Smooth muscle cell (in vitro differentiated cells): ENCODE measurements around the gene SIVA1. TPM values are rescaled to one million over a fixed set of nuclear protein-coding genes. Genes with fewer than 3 reads are reported as not detected.

ENCODE experiments used
- DNase-seq: peaks from one replicate; lab custom pipeline; 2025; ENCODE audit not compliant: unreplicated experiment; lab: John Stamatoyannopoulos, UW
- H2AFZ ChIP-seq: fragments of 200-600 bp; sonication (generic); 2 replicates; pipeline ENCODE4 v1.6.0; 2016; ENCODE audit warnings: antibody characterized with exemption, low read depth, mild to moderate bottlenecking
- H3F3A ChIP-seq: fragments of 200-600 bp; sonication (generic); 2 replicates; pipeline ENCODE4 v1.6.0; 2017; ENCODE audit warnings: antibody characterized with exemption, low read depth
- H3K27ac ChIP-seq: fragments of 200-600 bp; sonication (generic); 2 replicates; pipeline ENCODE4 v1.5.1; 2016; ENCODE audit warnings: low read depth, mild to moderate bottlenecking
- H3K27me3 ChIP-seq: fragments of 200-600 bp; sonication (generic); 2 replicates; pipeline ENCODE4 v1.6.1; 2016; ENCODE audit warnings: low read depth, mild to moderate bottlenecking
- H3K36me3 ChIP-seq: fragments of 200-600 bp; sonication (generic); 2 replicates; pipeline ENCODE4 v1.5.1; 2016; ENCODE audit warnings: low read depth
- H3K4me1 ChIP-seq: fragments of 200-600 bp; sonication (generic); 2 replicates; pipeline ENCODE4 v1.5.1; 2016; ENCODE audit warnings: low read depth
- H3K4me2 ChIP-seq: fragments of 200-600 bp; sonication (generic); 2 replicates; pipeline ENCODE4 v1.6.0; 2016; ENCODE audit warnings: mild to moderate bottlenecking
- H3K4me3 ChIP-seq: fragments of 200-600 bp; sonication (generic); 2 replicates; pipeline ENCODE4 v1.5.1; 2016; ENCODE audit warnings: mild to moderate bottlenecking
- H3K79me2 ChIP-seq: fragments of 200-600 bp; sonication (generic); 2 replicates; pipeline ENCODE4 v1.6.0; 2016; ENCODE audit warnings: low read depth, mild to moderate bottlenecking
- H3K9ac ChIP-seq: fragments of 200-600 bp; sonication (generic); 2 replicates; pipeline ENCODE4 v1.6.0; 2016; ENCODE audit warnings: low read depth
- H3K9me3 ChIP-seq: fragments of 200-600 bp; sonication (generic); replicated peaks from 2 replicates; pipeline ENCODE4 v1.5.1; 2016; ENCODE audit warnings: low read depth
- H4K20me1 ChIP-seq: fragments of 200-600 bp; sonication (generic); 2 replicates; pipeline ENCODE4 v1.6.0; 2016; ENCODE audit warnings: low read depth
- WGBS: methylation state at CpG from one replicate; pipeline ENCODE4 v1.1.7; 2016; ENCODE audit warnings: low lambda C conversion rate; 5-methylcytosine and 5-hydroxymethylcytosine counted together
- polyA plus RNA-seq: library from polyadenylated mRNA; unstranded; fragments of >200 nt; fragmentation: Nextera tagmentation; extraction: Ambion mirVana; gene quantifications from 2 replicates; pipeline ENCODE4 v1.2.1, GENCODE V29; 2016
- total RNA-seq: library from RNA; depleted of rRNA; stranded (reverse); fragments of >200 nt; gene quantifications from 2 replicates; pipeline ENCODE4 v1.2.3, GENCODE V29; 2014
- TF ChIP-seq, protein P1 (sequence below): fragments of 200-600 bp; sonication (generic); IDR thresholded peaks from 2 replicates; pipeline ENCODE4 v1.5.1; 2017; ENCODE audit warnings: borderline replicate concordance, mild to moderate bottlenecking, antibody characterized with exemption; ENCODE audit not compliant: insufficient read depth, poor library complexity, severe bottlenecking

Gene SIVA1
- total and polyA plus RNA-seq, 2 experiments from 2014 or later = 78.5 to 118 TPM

DNA sequence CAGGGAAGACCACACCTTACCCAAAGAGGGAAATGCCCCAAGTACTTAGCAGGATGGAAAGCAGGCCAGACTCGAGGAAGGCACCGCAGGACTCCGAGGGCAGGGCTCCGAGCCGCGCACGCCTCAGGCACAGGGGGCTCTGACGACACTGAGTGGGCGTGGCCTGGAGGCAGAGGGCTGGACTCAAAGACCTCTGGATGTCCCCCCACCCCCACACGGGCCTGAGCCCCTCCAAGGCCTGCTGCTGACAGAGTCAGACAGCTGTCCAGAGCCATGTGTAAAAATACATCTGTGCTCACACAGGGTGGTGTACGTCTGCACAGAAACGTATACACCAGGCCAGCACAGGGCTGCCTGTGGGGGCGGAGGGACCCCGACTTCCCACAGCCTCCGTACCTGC is 41.2 kb downstream of the SIVA1 start:
- Histone ChIP-seq H3K9ac (peak overlapping the region; percentile 68), H4K20me1 (peaks cover 57% of the 10 kb centered on the region), H3K79me2 (peaks cover 60% of the 10 kb centered on the region), H3K4me3 (peak overlapping the region; percentile 98), H3K4me1 (peaks cover 18% of the 10 kb centered on the region), H3F3A (peaks cover 14% of the 10 kb centered on the region), H3K4me2 (peak overlapping the region; percentile 98), H3K27me3 (no peaks in the 10 kb centered on the region), H3K9me3 (no peaks in the 10 kb centered on the region), H3K36me3 (no peaks in the 10 kb centered on the region), H2AFZ (no peak overlapping the region), H3K27ac (peak overlapping the region; percentile 42)
- TF ChIP-seq, protein P1, sequence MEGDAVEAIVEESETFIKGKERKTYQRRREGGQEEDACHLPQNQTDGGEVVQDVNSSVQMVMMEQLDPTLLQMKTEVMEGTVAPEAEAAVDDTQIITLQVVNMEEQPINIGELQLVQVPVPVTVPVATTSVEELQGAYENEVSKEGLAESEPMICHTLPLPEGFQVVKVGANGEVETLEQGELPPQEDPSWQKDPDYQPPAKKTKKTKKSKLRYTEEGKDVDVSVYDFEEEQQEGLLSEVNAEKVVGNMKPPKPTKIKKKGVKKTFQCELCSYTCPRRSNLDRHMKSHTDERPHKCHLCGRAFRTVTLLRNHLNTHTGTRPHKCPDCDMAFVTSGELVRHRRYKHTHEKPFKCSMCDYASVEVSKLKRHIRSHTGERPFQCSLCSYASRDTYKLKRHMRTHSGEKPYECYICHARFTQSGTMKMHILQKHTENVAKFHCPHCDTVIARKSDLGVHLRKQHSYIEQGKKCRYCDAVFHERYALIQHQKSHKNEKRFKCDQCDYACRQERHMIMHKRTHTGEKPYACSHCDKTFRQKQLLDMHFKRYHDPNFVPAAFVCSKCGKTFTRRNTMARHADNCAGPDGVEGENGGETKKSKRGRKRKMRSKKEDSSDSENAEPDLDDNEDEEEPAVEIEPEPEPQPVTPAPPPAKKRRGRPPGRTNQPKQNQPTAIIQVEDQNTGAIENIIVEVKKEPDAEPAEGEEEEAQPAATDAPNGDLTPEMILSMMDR = no peak
- 28% methylated on average over 15 of the region's 15 CpGs for WGBS
- no peak for DNase-seq

DNA sequence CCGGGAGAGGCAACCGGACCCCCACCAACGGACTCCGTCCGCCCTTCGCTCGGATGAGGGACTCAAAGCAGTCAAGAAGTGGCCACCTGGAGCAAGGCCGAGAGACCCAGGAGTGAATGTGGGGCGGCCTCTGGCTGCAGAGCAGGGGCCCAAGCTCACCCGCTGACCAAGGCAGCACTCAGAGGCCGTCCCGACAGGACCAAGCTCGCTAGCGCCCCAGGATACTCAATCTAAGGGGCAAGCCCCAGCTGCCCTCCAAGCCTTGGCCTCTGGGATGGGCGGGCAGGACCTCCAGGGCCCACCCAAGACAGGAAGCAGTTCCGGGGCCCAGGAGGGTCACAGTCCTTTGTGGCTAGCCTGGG is 41.7 kb downstream of the SIVA1 start:
- Histone ChIP-seq H3K9me3 (no peaks in the 10 kb centered on the region), H3K4me2 (peak overlapping the region; percentile 98), H3K4me1 (peaks cover 19% of the 10 kb centered on the region), H4K20me1 (peaks cover 52% of the 10 kb centered on the region), H3K9ac (peak overlapping the region; percentile 68), H3K27ac (peak overlapping the region; percentile 42), H3K27me3 (no peaks in the 10 kb centered on the region), H3K4me3 (peak overlapping the region; percentile 98), H3F3A (peaks cover 17% of the 10 kb centered on the region), H2AFZ (no peak overlapping the region), H3K79me2 (peaks cover 54% of the 10 kb centered on the region), H3K36me3 (no peaks in the 10 kb centered on the region)
- DNase-seq = no peak
- TF ChIP-seq, protein P1 = no peak
- WGBS = 8% methylated on average over 16 of the region's 16 CpGs

DNA sequence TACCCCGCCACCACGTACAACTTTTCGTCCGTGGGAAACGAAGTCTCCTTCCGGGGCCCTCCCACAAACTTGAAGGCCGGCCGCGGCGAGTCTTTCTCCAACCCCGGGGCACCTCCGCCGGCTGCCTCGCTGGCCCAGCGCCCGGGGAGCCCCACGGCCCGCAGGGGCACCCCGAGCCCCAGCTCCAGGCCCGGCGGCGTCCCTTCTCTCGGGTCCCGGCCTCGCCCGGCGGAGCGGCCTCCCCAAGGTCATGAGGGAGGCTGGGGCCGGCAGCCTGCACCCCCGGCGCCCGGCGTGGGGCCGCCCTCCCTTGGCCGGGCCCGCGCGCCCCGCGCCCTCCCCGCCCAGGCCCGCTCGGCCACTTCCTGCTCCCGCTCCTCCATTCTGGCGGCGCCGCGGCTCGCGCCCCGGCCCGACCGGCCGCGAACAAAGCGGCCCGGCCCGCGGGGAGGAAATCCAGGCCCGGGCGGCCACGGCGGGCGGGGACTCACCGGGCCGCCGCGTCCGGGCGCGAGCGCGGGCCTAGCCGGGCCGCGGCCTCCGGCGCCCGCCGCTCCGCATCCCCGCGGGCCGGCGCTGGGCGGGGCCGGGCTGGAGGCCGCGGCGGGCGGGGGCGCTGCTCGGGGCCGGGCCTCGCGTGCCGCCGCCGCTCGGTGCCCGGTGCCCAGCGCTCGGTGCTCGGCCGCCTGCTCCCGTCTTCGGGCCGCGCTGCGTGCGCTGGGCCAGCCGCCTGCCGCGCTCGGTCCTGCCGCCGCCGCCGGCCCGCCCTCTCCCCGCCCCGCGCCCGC is 42.2 kb downstream of the SIVA1 start, which contains the start of gene AKT1:
AKT1 (minus strand) TSS at position 756 of the 788 bp plus-strand sequence. CDS start 3,105 bp downstream, outside the sequence.
- peaks cover 47% of the 10 kb centered on the region for H4K20me1 ChIP-seq
- no peaks in the 10 kb centered on the region for H3K9me3 ChIP-seq
- H3K79me2 ChIP-seq = peaks cover 49% of the 10 kb centered on the region
- peak within 1 kb of the TSS; percentile 68 for H3K9ac ChIP-seq
- TF ChIP-seq, protein P1 = no peak
- H3K4me3 ChIP-seq = peak within 1 kb of the TSS; percentile 98
- no peaks in the 10 kb centered on the region for H3K36me3 ChIP-seq
- peaks cover 23% of the 10 kb centered on the region for H3F3A ChIP-seq
- 1% methylated on average over 40 of the region's 124 CpGs for WGBS
- peak within 1 kb of the TSS; percentile 98 for H3K4me2 ChIP-seq
- DNase-seq = no peak
- no peak within 1 kb of the TSS for H2AFZ ChIP-seq
- peak within 1 kb of the TSS; percentile 42 for H3K27ac ChIP-seq
- no peaks in the 10 kb centered on the region for H3K27me3 ChIP-seq
- peaks cover 23% of the 10 kb centered on the region for H3K4me1 ChIP-seq
